Head of caudate nucleus (tissue), 42 donors: ENCODE results near the gene KLF15.

Experiments
- DNase-seq, 42 donors: peaks; one replicate each; pipeline versions ENCODE4 v3.0.0 to v3.0.0-alpha.2; 2020 to 2021; ENCODE audit warnings: mixed read lengths in 7 of 42
- intact Hi-C: fragments of 100-400 bp; cut with DNase I; formaldehyde crosslinking; loops from one replicate; pipeline ENCODE4 v1.15.0; 2022

KLF15 gene

GRCh38 chr3:126357295-126358037 is at the start of gene KLF15:
Gene KLF15 (minus strand): TSS chr3:126357408. CDS start chr3:126352922, 4,486 bp downstream.
- intact Hi-C loops = loop anchor here (10.0 kb wide), 1 partner anchor 117 kb away; the partner anchor contains the start of gene ZXDC

GRCh38 chr3:126406389-126407296 is 49.4 kb upstream of the KLF15 start:
- DNase-seq = peak in 4 of 42 donors; percentile 14 to 31 (median 22)
- intact Hi-C loops = no loop called here

More at GRCh38 chr3:126357295-126358037, at the start of gene KLF15:
- DNase-seq = peak; percentile 72 to 97 (median 93)

GRCh38 chr3:126402666-126403302 is 45.6 kb upstream of the KLF15 start:
- intact Hi-C loops = no loop called here
- peak in 4 of 42 donors; percentile 3 to 22 (median 14) for DNase-seq

- DNase-seq = peak in 3 of 42 donors; percentile 4 to 18 (median 16)
- intact Hi-C loops = no loop called here
These were observed 45.0 kb upstream of the KLF15 start for GRCh38 chr3:126402178-126402577.

GRCh38 chr3:126401611-126402160 is 44.5 kb upstream of the KLF15 start:
- intact Hi-C loops = no loop called here
- DNase-seq = peak in 2 of 42 donors; percentile 6 to 15

GRCh38 chr3:126399756-126400155 is 42.5 kb upstream of the KLF15 start:
- intact Hi-C loops = loop anchor here (10.0 kb wide), 1 partner anchor 75 kb away; the partner anchor contains the start of gene ZXDC
- peak in 3 of 42 donors; percentile 6 to 19 (median 7) for DNase-seq

- DNase-seq = peak in 1 of 42 donors; percentile 31
- intact Hi-C loops = loop anchor here (10.0 kb wide), 1 partner anchor 75 kb away; the partner anchor contains the start of gene ZXDC
These were observed 42.1 kb upstream of the KLF15 start for GRCh38 chr3:126399351-126399735.

GRCh38 chr3:126398423-126399350 is 41.5 kb upstream of the KLF15 start:
- intact Hi-C loops = loop anchor here (10.0 kb wide), 1 partner anchor 76 kb away; the partner anchor contains the start of gene ZXDC

GRCh38 chr3:126397610-126398422 is 40.6 kb upstream of the KLF15 start:
- intact Hi-C loops = loop anchor here (10.0 kb wide), 1 partner anchor 77 kb away; the partner anchor contains the start of gene ZXDC
- peak in 3 of 42 donors; percentile 4 to 18 (median 9) for DNase-seq

More at GRCh38 chr3:126398423-126399350, 41.5 kb upstream of the KLF15 start:
- peak in 2 of 42 donors; percentile 9 to 14 for DNase-seq

- intact Hi-C loops = loop anchor here (10.0 kb wide), 1 partner anchor 78 kb away; the partner anchor contains the start of gene ZXDC
- peak in 2 of 42 donors; percentile 14 to 23 for DNase-seq
These were observed 39.3 kb upstream of the KLF15 start for GRCh38 chr3:126396536-126396935.

- intact Hi-C loops = loop anchor here (10.0 kb wide), 1 partner anchor 79 kb away; the partner anchor contains the start of gene ZXDC
- DNase-seq = peak in 3 of 42 donors; percentile 9 to 25 (median 10)
These were observed 38.8 kb upstream of the KLF15 start for GRCh38 chr3:126395846-126396513.

- peak in 1 of 42 donors; percentile 17 for DNase-seq
- intact Hi-C loops = loop anchor here (10.0 kb wide), 1 partner anchor 80 kb away; the partner anchor contains the start of gene ZXDC
These were observed 37.7 kb upstream of the KLF15 start for GRCh38 chr3:126394977-126395321.

- intact Hi-C loops = loop anchor here (10.0 kb wide), 1 partner anchor 80 kb away; the partner anchor contains the start of gene ZXDC
- DNase-seq = peak in 41 of 42 donors; percentile 31 to 82 (median 65)
These were observed 37.2 kb upstream of the KLF15 start, which contains the start of gene CFAP100 for GRCh38 chr3:126394179-126394976. Gene CFAP100 (plus strand): TSS chr3:126394909. CDS start chr3:126396001, 1,092 bp downstream.

- intact Hi-C loops = loop anchor here (10.0 kb wide), 1 partner anchor 81 kb away; the partner anchor contains the start of gene ZXDC
These were observed 36.4 kb upstream of the KLF15 start for GRCh38 chr3:126393563-126393962.

More at GRCh38 chr3:126393563-126393962, 36.4 kb upstream of the KLF15 start:
- DNase-seq = peak in 1 of 42 donors; percentile 14
